Neural cell (in vitro differentiated cells): ENCODE data around the gene RNASE2. TPM values are rescaled to one million over a fixed set of nuclear protein-coding genes. Genes with fewer than 3 reads are reported as not detected.
"Not testable (repeated sequence)": the region's sequence is repeated elsewhere in the genome, so short reads cannot be mapped to it uniquely, and the experiment has no call there.

ENCODE experiments used
- H2AFZ ChIP-seq: fragments of 200-600, 300-800 bp; sonication (generic), shearing (Covaris generic); 2 replicates; pipeline ENCODE4 v1.6.0; 2014; ENCODE audit warnings: low read depth, mild to moderate bottlenecking, antibody characterized with exemption, low read length, moderate library complexity
- H3F3A ChIP-seq: fragments of 200-600 bp; shearing (Covaris generic); 2 replicates; pipeline ENCODE4 v1.6.1; 2016; ENCODE audit warnings: mild to moderate bottlenecking, moderate library complexity, mixed read lengths, antibody characterized with exemption, low read length; ENCODE audit not compliant: insufficient read depth, poor library complexity, severe bottlenecking
- H3K27ac ChIP-seq: fragments of 200-600, 300-800 bp; sonication (generic), shearing (Covaris generic); 2 replicates; pipeline ENCODE4 v1.5.1; 2014; ENCODE audit warnings: mild to moderate bottlenecking, low read length, moderate library complexity
- H3K27me3 ChIP-seq: fragments of 300-800, 200-600 bp; sonication (generic), shearing (Covaris generic); 2 replicates; pipeline ENCODE4 v1.6.0; 2014; ENCODE audit warnings: mild to moderate bottlenecking, low read depth, low read length, moderate library complexity; ENCODE audit not compliant: insufficient read depth
- H3K36me3 ChIP-seq: fragments of 300-800, 200-600 bp; sonication (generic), shearing (Covaris generic); 2 replicates; pipeline ENCODE4 v1.5.1; 2014; ENCODE audit warnings: mild to moderate bottlenecking, antibody characterized with exemption, low read length, moderate library complexity; ENCODE audit not compliant: insufficient read depth
- H3K4me2 ChIP-seq: fragments of 300-800, 200-600 bp; sonication (generic), shearing (Covaris generic); 2 replicates; pipeline ENCODE4 v1.6.0; 2014; ENCODE audit warnings: mild to moderate bottlenecking, low read length
- H3K4me3 ChIP-seq: fragments of 300-800, 200-600 bp; sonication (generic), shearing (Covaris generic); 2 replicates; pipeline ENCODE4 v1.5.1; 2014; ENCODE audit warnings: mild to moderate bottlenecking, low read length, moderate library complexity
- H3K79me2 ChIP-seq: fragments of 200-600 bp; shearing (Covaris generic); replicated peaks from 2 replicates; pipeline ENCODE4 v1.6.0; 2014; ENCODE audit warnings: mild to moderate bottlenecking, low read length, moderate library complexity; ENCODE audit not compliant: insufficient read depth
- H3K9ac ChIP-seq: fragments of 300-800, 200-600 bp; sonication (generic), shearing (Covaris generic); 2 replicates; pipeline ENCODE4 v1.6.1; 2016; ENCODE audit warnings: mild to moderate bottlenecking, low read length, mixed read lengths
- H3K9me2 ChIP-seq: fragments of 200-600 bp; shearing (Covaris generic); 2 replicates; pipeline ENCODE4 v1.6.1; 2016; ENCODE audit warnings: mild to moderate bottlenecking, low read length, mixed read lengths; ENCODE audit not compliant: insufficient read depth
- H3K9me3 ChIP-seq: fragments of 200-600, 300-800 bp; sonication (generic), shearing (Covaris generic); 2 replicates; pipeline ENCODE4 v1.6.1; 2016; ENCODE audit warnings: mild to moderate bottlenecking, mixed run types, low read length, moderate library complexity, mixed read lengths
- H4K20me1 ChIP-seq: fragments of 200-600 bp; shearing (Covaris generic); 2 replicates; pipeline ENCODE4 v1.6.1; 2016; ENCODE audit warnings: mild to moderate bottlenecking, mixed run types; ENCODE audit not compliant: insufficient read depth
- CTCF ChIP-seq: fragments of 450-650 bp; IDR thresholded peaks from 2 replicates; pipeline ENCODE4 v1.5.1; 2014; ENCODE audit warnings: antibody characterized with exemption, mild to moderate bottlenecking, moderate library complexity; ENCODE audit not compliant: poor library complexity, severe bottlenecking
- EP300 ChIP-seq: fragments of 450-650 bp; conservative IDR thresholded peaks from 2 replicates; pipeline ENCODE4 v1.6.1; 2014; ENCODE audit warnings: antibody characterized with exemption, mild to moderate bottlenecking, moderate library complexity; ENCODE audit not compliant: poor library complexity, severe bottlenecking
- EZH2 ChIP-seq: fragments of 200-600, 300-800 bp; shearing (Covaris generic), sonication (generic); IDR thresholded peaks from 2 replicates; pipeline ENCODE4 v1.6.1; 2014; ENCODE audit warnings: antibody characterized with exemption, low read length, borderline replicate concordance, mild to moderate bottlenecking; ENCODE audit not compliant: insufficient read depth, poor library complexity, severe bottlenecking
- RAD21 ChIP-seq: fragments of 450-650 bp; conservative IDR thresholded peaks from 2 replicates; pipeline ENCODE4 v1.6.1; 2014; ENCODE audit warnings: antibody characterized with exemption, mild to moderate bottlenecking, moderate library complexity
- REST ChIP-seq: IDR thresholded peaks from 2 replicates; pipeline ENCODE4 v1.6.1; 2012; ENCODE audit warnings: borderline replicate concordance
- TAF1 ChIP-seq: IDR thresholded peaks from 2 replicates; pipeline ENCODE4 v1.6.1; 2012; ENCODE audit warnings: low read depth
- polyA plus RNA-seq: library from polyadenylated mRNA; depleted of rRNA; stranded (reverse); fragments of >200 nt; gene quantifications from 2 replicates; pipeline ENCODE4 v1.2.3, GENCODE V29; 2014

RNASE2 gene
- polyA plus RNA-seq, 1 donor from 2014 or later: not detected

- Histone ChIP-seq H3K9me2 (no peaks in the 10 kb centered on the region), H4K20me1 (no peaks in the 10 kb centered on the region), H3F3A (no peaks in the 10 kb centered on the region), H3K79me2 (no peaks in the 10 kb centered on the region), H3K9me3 (no peaks in the 10 kb centered on the region), H2AFZ (no peak overlapping the region), H3K4me2 (no peak overlapping the region), H3K9ac (no peak overlapping the region), H3K4me3 (no peak overlapping the region), H3K27ac (no peak overlapping the region), H3K27me3 (no peaks in the 10 kb centered on the region), H3K36me3 (no peaks in the 10 kb centered on the region)
- TF ChIP-seq REST (no peak), CTCF (no peak), TAF1 (no peak), EZH2 (no peak), EP300 (no peak), RAD21 (no peak)
These were observed 19.8 kb upstream of the RNASE2 start for GRCh38 chr14:20935303-20935984.

- H3K79me2 ChIP-seq, H3K27me3 ChIP-seq, H4K20me1 ChIP-seq, H3K27ac ChIP-seq, H3K9me3 ChIP-seq, H3K4me3 ChIP-seq, H2AFZ ChIP-seq, H3K9me2 ChIP-seq, H3K9ac ChIP-seq, H3F3A ChIP-seq, H3K36me3 ChIP-seq, H3K4me2 ChIP-seq: not testable (repeated sequence)
These were observed 10.1 kb upstream of the RNASE2 start for GRCh38 chr14:20945146-20945545.

- not testable (repeated sequence) for H3K27ac ChIP-seq, H3K4me3 ChIP-seq, H3K9me3 ChIP-seq, H2AFZ ChIP-seq, H3K4me2 ChIP-seq, H3K79me2 ChIP-seq, H3F3A ChIP-seq, H3K27me3 ChIP-seq, H4K20me1 ChIP-seq, H3K36me3 ChIP-seq, H3K9ac ChIP-seq, H3K9me2 ChIP-seq
These were observed 8.6 kb upstream of the RNASE2 start for GRCh38 chr14:20946707-20947106.

GRCh38 chr14:20955538-20955873 lies 219 bp downstream of the RNASE2 start:
- not testable (repeated sequence) for H3K4me3 ChIP-seq, H3K27me3 ChIP-seq, H3K9ac ChIP-seq, H3K9me2 ChIP-seq, H3F3A ChIP-seq, H3K9me3 ChIP-seq, H3K4me2 ChIP-seq, H2AFZ ChIP-seq, H3K79me2 ChIP-seq, H3K27ac ChIP-seq, H3K36me3 ChIP-seq, H4K20me1 ChIP-seq
